ENCODE results near the gene TXNDC12. TPM values are rescaled to one million over a fixed set of nuclear protein-coding genes. Genes with fewer than 3 reads are reported as not detected.
"Not testable (repeated sequence)": the region's sequence is repeated elsewhere in the genome, so short reads cannot be mapped to it uniquely, and the experiment has no call there.

The TXNDC12 gene
- total RNA-seq, 1 experiment from 2014 or later: 77.5 TPM

DNA sequence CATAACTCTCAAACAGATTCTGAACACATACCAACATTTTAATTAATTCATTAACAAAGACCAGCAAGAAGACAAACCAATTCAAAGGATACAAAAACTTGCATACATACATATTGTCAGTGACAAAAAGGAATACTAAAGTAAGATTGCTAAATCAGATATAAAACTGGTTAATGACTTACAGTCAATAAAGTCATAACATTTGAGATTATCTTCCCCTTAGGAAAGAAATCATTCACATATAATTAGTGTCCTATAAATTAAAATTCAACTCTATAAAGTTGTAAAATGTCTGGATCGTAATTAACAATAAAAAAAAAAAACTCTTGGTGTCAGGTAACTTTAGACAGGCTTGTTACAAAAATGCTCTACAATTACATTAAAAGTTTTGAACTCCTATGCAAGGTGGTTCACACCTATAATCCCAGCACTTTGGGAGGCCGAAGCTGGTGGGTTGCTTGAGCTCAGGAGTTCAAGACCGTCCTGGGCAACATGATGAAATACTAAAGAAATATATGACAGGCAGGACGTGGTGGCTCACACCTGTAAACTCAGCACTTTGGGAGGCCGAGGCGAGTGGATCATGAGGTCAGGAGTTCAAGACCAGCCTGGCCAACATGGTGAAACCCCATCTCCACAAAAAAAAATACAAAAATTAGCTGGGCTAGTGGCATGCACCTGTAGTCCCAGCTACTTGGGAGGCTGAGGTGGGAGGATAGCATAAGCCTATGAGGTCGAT lies 46.8 kb downstream of the TXNDC12 start:
- DNase-seq (ENCODE audit: low read depth, low spot score): no peak
- no peak overlapping the region for H3K27ac ChIP-seq (ENCODE audit: low read length)
- ChIA-PET CTCF (no interaction called here), POLR2A (no interaction called here)
- BruUV-seq (replicated peaks): no TSS peak
- no peak for TF ChIP-seq SIN3A (IDR thresholded peaks at IDR 0.05; ENCODE audit: borderline replicate concordance, insufficient read depth, low read depth, low read length)
- TF ChIP-seq, protein P1, sequence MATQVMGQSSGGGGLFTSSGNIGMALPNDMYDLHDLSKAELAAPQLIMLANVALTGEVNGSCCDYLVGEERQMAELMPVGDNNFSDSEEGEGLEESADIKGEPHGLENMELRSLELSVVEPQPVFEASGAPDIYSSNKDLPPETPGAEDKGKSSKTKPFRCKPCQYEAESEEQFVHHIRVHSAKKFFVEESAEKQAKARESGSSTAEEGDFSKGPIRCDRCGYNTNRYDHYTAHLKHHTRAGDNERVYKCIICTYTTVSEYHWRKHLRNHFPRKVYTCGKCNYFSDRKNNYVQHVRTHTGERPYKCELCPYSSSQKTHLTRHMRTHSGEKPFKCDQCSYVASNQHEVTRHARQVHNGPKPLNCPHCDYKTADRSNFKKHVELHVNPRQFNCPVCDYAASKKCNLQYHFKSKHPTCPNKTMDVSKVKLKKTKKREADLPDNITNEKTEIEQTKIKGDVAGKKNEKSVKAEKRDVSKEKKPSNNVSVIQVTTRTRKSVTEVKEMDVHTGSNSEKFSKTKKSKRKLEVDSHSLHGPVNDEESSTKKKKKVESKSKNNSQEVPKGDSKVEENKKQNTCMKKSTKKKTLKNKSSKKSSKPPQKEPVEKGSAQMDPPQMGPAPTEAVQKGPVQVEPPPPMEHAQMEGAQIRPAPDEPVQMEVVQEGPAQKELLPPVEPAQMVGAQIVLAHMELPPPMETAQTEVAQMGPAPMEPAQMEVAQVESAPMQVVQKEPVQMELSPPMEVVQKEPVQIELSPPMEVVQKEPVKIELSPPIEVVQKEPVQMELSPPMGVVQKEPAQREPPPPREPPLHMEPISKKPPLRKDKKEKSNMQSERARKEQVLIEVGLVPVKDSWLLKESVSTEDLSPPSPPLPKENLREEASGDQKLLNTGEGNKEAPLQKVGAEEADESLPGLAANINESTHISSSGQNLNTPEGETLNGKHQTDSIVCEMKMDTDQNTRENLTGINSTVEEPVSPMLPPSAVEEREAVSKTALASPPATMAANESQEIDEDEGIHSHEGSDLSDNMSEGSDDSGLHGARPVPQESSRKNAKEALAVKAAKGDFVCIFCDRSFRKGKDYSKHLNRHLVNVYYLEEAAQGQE (IDR thresholded peaks at IDR 0.05; ENCODE audit: insufficient read depth in 1 of 2, low read depth in 2 of 2, low read length in 1 of 2): no peak
- no peak for TF ChIP-seq POLR2AphosphoS5 (IDR thresholded peaks at IDR 0.05; ENCODE audit: low read depth, low read length)
- TF ChIP-seq, protein P2, sequence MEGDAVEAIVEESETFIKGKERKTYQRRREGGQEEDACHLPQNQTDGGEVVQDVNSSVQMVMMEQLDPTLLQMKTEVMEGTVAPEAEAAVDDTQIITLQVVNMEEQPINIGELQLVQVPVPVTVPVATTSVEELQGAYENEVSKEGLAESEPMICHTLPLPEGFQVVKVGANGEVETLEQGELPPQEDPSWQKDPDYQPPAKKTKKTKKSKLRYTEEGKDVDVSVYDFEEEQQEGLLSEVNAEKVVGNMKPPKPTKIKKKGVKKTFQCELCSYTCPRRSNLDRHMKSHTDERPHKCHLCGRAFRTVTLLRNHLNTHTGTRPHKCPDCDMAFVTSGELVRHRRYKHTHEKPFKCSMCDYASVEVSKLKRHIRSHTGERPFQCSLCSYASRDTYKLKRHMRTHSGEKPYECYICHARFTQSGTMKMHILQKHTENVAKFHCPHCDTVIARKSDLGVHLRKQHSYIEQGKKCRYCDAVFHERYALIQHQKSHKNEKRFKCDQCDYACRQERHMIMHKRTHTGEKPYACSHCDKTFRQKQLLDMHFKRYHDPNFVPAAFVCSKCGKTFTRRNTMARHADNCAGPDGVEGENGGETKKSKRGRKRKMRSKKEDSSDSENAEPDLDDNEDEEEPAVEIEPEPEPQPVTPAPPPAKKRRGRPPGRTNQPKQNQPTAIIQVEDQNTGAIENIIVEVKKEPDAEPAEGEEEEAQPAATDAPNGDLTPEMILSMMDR (IDR thresholded peaks at IDR 0.05): no peak
- no peak for TF ChIP-seq TCF7L2 (IDR thresholded peaks at IDR 0.05; ENCODE audit: low read depth, low read length)
- intact Hi-C loops (cut with micrococcal nuclease; ENCODE audit: unreplicated experiment): no loop called here
- H3K36me3 ChIP-seq (ENCODE audit: control insufficient read depth, insufficient read depth, low read length): no peaks in the 10 kb centered on the region
- H3K4me3 ChIP-seq (ENCODE audit: low read depth in 2 of 2, low read length in 2 of 2): no peak overlapping the region
- ATAC-seq: no peak
- no peaks in the 10 kb centered on the region for H3K4me1 ChIP-seq (ENCODE audit: control insufficient read depth, insufficient read depth, low read length)
- H3K27me3 ChIP-seq (ENCODE audit: control insufficient read depth, insufficient read depth, low read length): no peaks in the 10 kb centered on the region
- H3K9me3 ChIP-seq (ENCODE audit: control insufficient read depth, insufficient read depth, low read depth, low read length): no peaks in the 10 kb centered on the region
- in situ Hi-C loops (cut with HindIII; ENCODE audit: low pct_unique_long_range_greater_than_20kb, low sequenced_read_pairs): no loop called here

DNA sequence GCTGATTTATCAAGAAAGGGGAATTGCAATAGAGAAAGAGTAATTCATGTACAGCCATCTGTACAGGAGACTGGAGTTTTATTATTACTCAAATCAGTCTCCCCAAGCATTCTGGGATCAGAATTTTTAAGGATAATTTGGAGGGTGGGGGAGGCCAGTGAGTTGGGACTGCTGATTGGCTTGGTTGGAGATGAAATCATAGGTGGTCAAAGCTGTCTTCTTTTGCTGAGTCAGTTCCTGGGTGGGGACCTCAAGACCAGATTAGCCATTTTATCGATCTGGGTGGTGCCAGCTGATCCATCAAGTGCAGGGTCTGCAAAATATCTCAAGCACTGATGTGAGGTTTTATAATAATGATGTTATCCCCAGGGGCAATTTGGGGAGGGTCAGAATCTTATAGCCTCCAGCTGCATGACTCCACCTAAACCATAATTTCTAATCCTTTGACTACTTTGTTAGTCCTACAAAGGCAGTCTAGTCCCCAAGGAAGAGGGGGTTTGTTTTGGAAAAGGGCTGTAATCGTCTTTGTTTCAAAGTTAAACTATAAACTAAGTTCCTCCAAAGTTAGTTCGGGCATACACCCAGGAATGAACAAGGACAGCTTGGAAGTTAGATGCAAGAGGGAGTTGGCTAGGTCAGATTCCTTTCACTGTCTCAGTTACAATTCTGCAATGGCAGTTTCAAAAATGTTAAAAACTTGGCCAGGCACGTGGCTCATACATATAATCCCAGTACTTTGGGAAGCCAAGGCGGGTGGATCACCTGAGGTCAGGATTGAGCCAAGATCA lies 47.6 kb downstream of the TXNDC12 start:
- CTCF ChIA-PET: no interaction called here
- no TSS peak for BruUV-seq (replicated peaks)
- Histone ChIP-seq H3K4me3 (ENCODE audit: low read depth in 2 of 2, low read length in 2 of 2) (no peak overlapping the region), H3K36me3 (ENCODE audit: control insufficient read depth, insufficient read depth, low read length) (no peaks in the 10 kb centered on the region), H3K4me1 (ENCODE audit: control insufficient read depth, insufficient read depth, low read length) (no peaks in the 10 kb centered on the region), H3K27me3 (ENCODE audit: control insufficient read depth, insufficient read depth, low read length) (no peaks in the 10 kb centered on the region), H3K27ac (ENCODE audit: low read length) (no peak overlapping the region), H3K9me3 (ENCODE audit: control insufficient read depth, insufficient read depth, low read depth, low read length) (no peaks in the 10 kb centered on the region)
- intact Hi-C loops (cut with micrococcal nuclease; ENCODE audit: unreplicated experiment) (no loop called here), in situ Hi-C loops (cut with HindIII; ENCODE audit: low pct_unique_long_range_greater_than_20kb, low sequenced_read_pairs) (no loop called here)
- POLR2A ChIA-PET: no interaction called here
- ATAC-seq (no peak), DNase-seq (ENCODE audit: low read depth, low spot score) (no peak)
- TF ChIP-seq, protein P2 (IDR thresholded peaks at IDR 0.05): no peak
- TF ChIP-seq TCF7L2 (IDR thresholded peaks at IDR 0.05; ENCODE audit: low read depth, low read length) (no peak), POLR2AphosphoS5 (IDR thresholded peaks at IDR 0.05; ENCODE audit: low read depth, low read length) (no peak), SIN3A (IDR thresholded peaks at IDR 0.05; ENCODE audit: borderline replicate concordance, insufficient read depth, low read depth, low read length) (no peak)
- TF ChIP-seq, protein P1 (IDR thresholded peaks at IDR 0.05; ENCODE audit: insufficient read depth in 1 of 2, low read depth in 2 of 2, low read length in 1 of 2): no peak

DNA sequence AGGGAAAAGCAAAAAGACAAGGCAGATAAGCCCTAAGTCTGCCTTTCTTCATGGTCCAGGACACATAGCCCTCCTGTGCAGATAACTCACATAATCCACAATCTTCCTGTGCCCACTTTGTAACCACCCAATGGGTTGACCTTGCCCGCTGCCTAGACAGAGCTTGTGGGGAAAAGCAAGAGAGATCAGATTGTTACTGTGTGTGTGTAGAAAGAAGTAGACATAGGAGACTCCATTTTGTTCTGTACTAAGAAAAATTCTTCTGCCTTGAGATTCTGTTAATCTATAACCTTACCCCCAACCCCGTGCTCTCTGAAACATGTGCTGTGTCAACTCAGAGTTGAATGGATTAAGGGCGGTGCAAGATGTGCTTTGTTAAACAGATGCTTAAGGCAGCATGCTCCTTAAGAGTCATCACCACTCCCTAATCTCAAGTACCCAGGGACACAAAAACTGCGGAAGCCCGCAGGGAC lies 48.9 kb downstream of the TXNDC12 start:
- ATAC-seq; intact Hi-C loops (cut with micrococcal nuclease; ENCODE audit: unreplicated experiment); H3K27ac ChIP-seq (ENCODE audit: low read length); CTCF ChIA-PET; BruUV-seq (replicated peaks); H3K27me3 ChIP-seq (ENCODE audit: control insufficient read depth, insufficient read depth, low read length); H3K9me3 ChIP-seq (ENCODE audit: control insufficient read depth, insufficient read depth, low read depth, low read length); DNase-seq (ENCODE audit: low read depth, low spot score); H3K4me3 ChIP-seq (ENCODE audit: low read depth in 2 of 2, low read length in 2 of 2); POLR2A ChIA-PET; in situ Hi-C loops (cut with HindIII; ENCODE audit: low pct_unique_long_range_greater_than_20kb, low sequenced_read_pairs); H3K4me1 ChIP-seq (ENCODE audit: control insufficient read depth, insufficient read depth, low read length); H3K36me3 ChIP-seq (ENCODE audit: control insufficient read depth, insufficient read depth, low read length): not testable (repeated sequence)
